ENCODE data around the gene SCUBE1.

Gene SCUBE1

GRCh38 chr22:43343262-43343669, at the start of gene SCUBE1:
Gene SCUBE1 (minus strand): TSS chr22:43343372. CDS start chr22:43343261, 111 bp downstream.
- no peaks in the 10 kb centered on the region for H3K36me3 ChIP-seq (ENCODE audit: control insufficient read depth, insufficient read depth, low read length)
- H3K27me3 ChIP-seq (ENCODE audit: control insufficient read depth, insufficient read depth, low read length): peaks cover 11% of the 10 kb centered on the region; the same call in 1 of the 2 replicates
- H3K9me3 ChIP-seq (ENCODE audit: control insufficient read depth, insufficient read depth, low read length): no peaks in the 10 kb centered on the region
- no CpG with 5 or more reads among the region's 56 CpGs for WGBS (ENCODE audit: insufficient coverage, insufficient read length)
- no peak for DNase-seq (ENCODE audit: low read depth, low spot score)
- H3K4me3 ChIP-seq (ENCODE audit: low read length): peak within 1 kb of the TSS; percentile 49; the same call in 1 of the 2 replicates
- no peak within 1 kb of the TSS for H3K27ac ChIP-seq (ENCODE audit: low read length)
- peaks cover 6% of the 10 kb centered on the region for H3K4me1 ChIP-seq (ENCODE audit: control insufficient read depth, insufficient read depth, low read length)

- no peaks in the 10 kb centered on the region for H3K27me3 ChIP-seq (ENCODE audit: control insufficient read depth, insufficient read depth, low read length)
- H3K36me3 ChIP-seq (ENCODE audit: control insufficient read depth, insufficient read depth, low read length): no peaks in the 10 kb centered on the region
- WGBS (ENCODE audit: insufficient coverage, insufficient read length): no CpG with 5 or more reads among the region's 9 CpGs
- no peak overlapping the region for H3K4me3 ChIP-seq (ENCODE audit: low read length)
- DNase-seq (ENCODE audit: low read depth, low spot score): no peak
- H3K4me1 ChIP-seq (ENCODE audit: control insufficient read depth, insufficient read depth, low read length): peaks cover 4% of the 10 kb centered on the region
- H3K9me3 ChIP-seq (ENCODE audit: control insufficient read depth, insufficient read depth, low read length): no peaks in the 10 kb centered on the region
- H3K27ac ChIP-seq (ENCODE audit: low read length): no peak overlapping the region
Observed at GRCh38 chr22:43392385-43392989, 49.3 kb upstream of the SCUBE1 start.

- Histone ChIP-seq H3K4me1 (ENCODE audit: control insufficient read depth, insufficient read depth, low read length) (peaks cover 4% of the 10 kb centered on the region), H3K9me3 (ENCODE audit: control insufficient read depth, insufficient read depth, low read length) (no peaks in the 10 kb centered on the region), H3K27me3 (ENCODE audit: control insufficient read depth, insufficient read depth, low read length) (no peaks in the 10 kb centered on the region), H3K27ac (ENCODE audit: low read length) (no peak overlapping the region), H3K4me3 (ENCODE audit: low read length) (no peak overlapping the region), H3K36me3 (ENCODE audit: control insufficient read depth, insufficient read depth, low read length) (no peaks in the 10 kb centered on the region)
- no peak for DNase-seq (ENCODE audit: low read depth, low spot score)
- no CpG with 5 or more reads among the region's 3 CpGs for WGBS (ENCODE audit: insufficient coverage, insufficient read length)
Observed at GRCh38 chr22:43391306-43391705, 48.1 kb upstream of the SCUBE1 start.

- H3K27ac ChIP-seq (ENCODE audit: low read length): no peak overlapping the region
- H3K36me3 ChIP-seq (ENCODE audit: control insufficient read depth, insufficient read depth, low read length): no peaks in the 10 kb centered on the region
- DNase-seq (ENCODE audit: low read depth, low spot score): no peak
- no peak overlapping the region for H3K4me3 ChIP-seq (ENCODE audit: low read length)
- H3K27me3 ChIP-seq (ENCODE audit: control insufficient read depth, insufficient read depth, low read length): no peaks in the 10 kb centered on the region
- peaks cover 4% of the 10 kb centered on the region for H3K4me1 ChIP-seq (ENCODE audit: control insufficient read depth, insufficient read depth, low read length)
- no CpG with 5 or more reads among the region's 4 CpGs for WGBS (ENCODE audit: insufficient coverage, insufficient read length)
- H3K9me3 ChIP-seq (ENCODE audit: control insufficient read depth, insufficient read depth, low read length): no peaks in the 10 kb centered on the region
Observed at GRCh38 chr22:43390872-43391271, 47.7 kb upstream of the SCUBE1 start.

GRCh38 chr22:43390166-43390565, 47.0 kb upstream of the SCUBE1 start:
- DNase-seq (ENCODE audit: low read depth, low spot score): no peak
- H3K36me3 ChIP-seq (ENCODE audit: control insufficient read depth, insufficient read depth, low read length): no peaks in the 10 kb centered on the region
- H3K4me3 ChIP-seq (ENCODE audit: low read length): no peak overlapping the region
- H3K27ac ChIP-seq (ENCODE audit: low read length): no peak overlapping the region
- no peaks in the 10 kb centered on the region for H3K27me3 ChIP-seq (ENCODE audit: control insufficient read depth, insufficient read depth, low read length)
- peaks cover 4% of the 10 kb centered on the region for H3K4me1 ChIP-seq (ENCODE audit: control insufficient read depth, insufficient read depth, low read length)
- H3K9me3 ChIP-seq (ENCODE audit: control insufficient read depth, insufficient read depth, low read length): no peaks in the 10 kb centered on the region
- WGBS (ENCODE audit: insufficient coverage, insufficient read length): no CpG with 5 or more reads among the region's 3 CpGs

- DNase-seq (ENCODE audit: low read depth, low spot score): no peak
- Histone ChIP-seq H3K36me3 (ENCODE audit: control insufficient read depth, insufficient read depth, low read length) (no peaks in the 10 kb centered on the region), H3K27ac (ENCODE audit: low read length) (no peak overlapping the region), H3K4me3 (ENCODE audit: low read length) (no peak overlapping the region), H3K9me3 (ENCODE audit: control insufficient read depth, insufficient read depth, low read length) (no peaks in the 10 kb centered on the region), H3K4me1 (ENCODE audit: control insufficient read depth, insufficient read depth, low read length) (peaks cover 4% of the 10 kb centered on the region), H3K27me3 (ENCODE audit: control insufficient read depth, insufficient read depth, low read length) (no peaks in the 10 kb centered on the region)
- no CpG with 5 or more reads among the region's 8 CpGs for whole genome bisulfite sequencing (ENCODE audit: insufficient coverage, insufficient read length)
Observed at GRCh38 chr22:43389227-43389836, 46.2 kb upstream of the SCUBE1 start.

- Histone ChIP-seq H3K27me3 (ENCODE audit: control insufficient read depth, insufficient read depth, low read length) (no peaks in the 10 kb centered on the region), H3K4me3 (ENCODE audit: low read length) (no peak overlapping the region), H3K36me3 (ENCODE audit: control insufficient read depth, insufficient read depth, low read length) (no peaks in the 10 kb centered on the region), H3K9me3 (ENCODE audit: control insufficient read depth, insufficient read depth, low read length) (no peaks in the 10 kb centered on the region), H3K27ac (ENCODE audit: low read length) (no peak overlapping the region), H3K4me1 (ENCODE audit: control insufficient read depth, insufficient read depth, low read length) (peaks cover 4% of the 10 kb centered on the region)
- DNase-seq (ENCODE audit: low read depth, low spot score): peak; percentile 58
- WGBS (ENCODE audit: insufficient coverage, insufficient read length): no CpG with 5 or more reads among the region's 17 CpGs
Observed at GRCh38 chr22:43388420-43388851, 45.3 kb upstream of the SCUBE1 start.

- WGBS (ENCODE audit: insufficient coverage, insufficient read length): no CpG with 5 or more reads among the region's 7 CpGs
- no peak for DNase-seq (ENCODE audit: low read depth, low spot score)
- Histone ChIP-seq H3K36me3 (ENCODE audit: control insufficient read depth, insufficient read depth, low read length) (no peaks in the 10 kb centered on the region), H3K4me3 (ENCODE audit: low read length) (no peak overlapping the region), H3K27me3 (ENCODE audit: control insufficient read depth, insufficient read depth, low read length) (no peaks in the 10 kb centered on the region), H3K27ac (ENCODE audit: low read length) (no peak overlapping the region), H3K4me1 (ENCODE audit: control insufficient read depth, insufficient read depth, low read length) (peaks cover 4% of the 10 kb centered on the region), H3K9me3 (ENCODE audit: control insufficient read depth, insufficient read depth, low read length) (no peaks in the 10 kb centered on the region)
Observed at GRCh38 chr22:43387815-43388214, 44.6 kb upstream of the SCUBE1 start.

- H3K4me3 ChIP-seq (ENCODE audit: low read length): no peak overlapping the region
- WGBS (ENCODE audit: insufficient coverage, insufficient read length): no CpG with 5 or more reads among the region's 20 CpGs
Observed at GRCh38 chr22:43385770-43386641, 42.8 kb upstream of the SCUBE1 start.

GRCh38 chr22:43384863-43385262, 41.7 kb upstream of the SCUBE1 start:
- Histone ChIP-seq H3K27ac (ENCODE audit: low read length) (no peak overlapping the region), H3K27me3 (ENCODE audit: control insufficient read depth, insufficient read depth, low read length) (no peaks in the 10 kb centered on the region), H3K4me3 (ENCODE audit: low read length) (no peak overlapping the region), H3K36me3 (ENCODE audit: control insufficient read depth, insufficient read depth, low read length) (no peaks in the 10 kb centered on the region), H3K9me3 (ENCODE audit: control insufficient read depth, insufficient read depth, low read length) (no peaks in the 10 kb centered on the region), H3K4me1 (ENCODE audit: control insufficient read depth, insufficient read depth, low read length) (peaks cover 4% of the 10 kb centered on the region)
- no CpG with 5 or more reads among the region's 5 CpGs for WGBS (ENCODE audit: insufficient coverage, insufficient read length)
- no peak for DNase-seq (ENCODE audit: low read depth, low spot score)

More at GRCh38 chr22:43385770-43386641, 42.8 kb upstream of the SCUBE1 start:
- peaks cover 4% of the 10 kb centered on the region for H3K4me1 ChIP-seq (ENCODE audit: control insufficient read depth, insufficient read depth, low read length)
- no peaks in the 10 kb centered on the region for H3K9me3 ChIP-seq (ENCODE audit: control insufficient read depth, insufficient read depth, low read length)
- no peaks in the 10 kb centered on the region for H3K36me3 ChIP-seq (ENCODE audit: control insufficient read depth, insufficient read depth, low read length)
- H3K27ac ChIP-seq (ENCODE audit: low read length): no peak overlapping the region
- DNase-seq (ENCODE audit: low read depth, low spot score): peak; percentile 45
- no peaks in the 10 kb centered on the region for H3K27me3 ChIP-seq (ENCODE audit: control insufficient read depth, insufficient read depth, low read length)

Measured in iPS DF 6.9 (cell line).